Sigmoid colon (tissue), 4 donors: Measurements from ENCODE around the gene ATP5F1D.

Experiments used
- CTCF ChIP-seq, 4 experiments: fragments of 450-650 bp in 3 of 4; fragments of 200-600 bp in 1 of 4; IDR thresholded peaks; one replicate each; pipeline ENCODE4 v1.5.1; 2016 to 2019; ENCODE audit warnings: antibody characterized with exemption in 4 of 4, mild to moderate bottlenecking in 3 of 4, moderate library complexity in 2 of 4
- POLR2A ChIP-seq, 2 donors: fragments of 450-650 bp; IDR thresholded peaks; one replicate each; pipeline ENCODE4 v1.6.1; 2016; ENCODE audit warnings: antibody characterized with exemption in 2 of 2, mild to moderate bottlenecking in 2 of 2, moderate library complexity in 2 of 2
- POLR2AphosphoS5 ChIP-seq, 4 donors: sonication (generic); formaldehyde crosslinking; IDR thresholded peaks; one replicate each; pipeline ENCODE4 v1.6.1; 2017; ENCODE audit warnings: antibody characterized with exemption in 4 of 4

DNA sequence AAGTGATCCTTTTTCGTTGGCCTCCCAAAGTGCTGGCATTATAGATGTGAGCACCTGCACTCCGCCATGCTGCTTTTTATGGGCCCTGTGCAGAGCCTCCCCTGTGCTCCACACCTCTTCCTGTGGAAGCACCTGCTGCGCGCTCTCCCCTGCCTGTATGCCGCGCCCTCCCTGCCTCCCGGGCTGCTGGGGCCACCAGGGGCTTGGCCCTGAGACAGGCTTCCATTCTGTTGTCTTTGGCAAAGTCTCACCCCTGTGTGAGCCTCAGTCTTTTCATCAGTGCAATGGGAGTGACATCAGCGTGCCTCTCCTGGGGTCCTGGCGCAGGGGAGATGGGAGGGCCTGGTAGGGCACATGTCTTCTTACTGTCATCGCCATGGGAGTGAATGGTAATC is 35.1 kb downstream of the ATP5F1D start:
- no peak for TF ChIP-seq POLR2AphosphoS5 (IDR thresholded peaks at IDR 0.05)
- no peak for TF ChIP-seq CTCF (IDR thresholded peaks at IDR 0.05)
- no peak for TF ChIP-seq POLR2A (IDR thresholded peaks at IDR 0.05)
